ENCODE results near the gene TNIK. TPM values are rescaled to one million over a fixed set of nuclear protein-coding genes. Genes with fewer than 3 reads are reported as not detected.
"Not testable (repeated sequence)": the region's sequence is repeated elsewhere in the genome, so short reads cannot be mapped to it uniquely, and the experiment has no call there.

Gene TNIK
- total RNA-seq, 1 experiment from 2014 or later: 0.69 TPM

GRCh38 chr3:171242951-171243350, 217.3 kb downstream of the TNIK start:
- POLR2A ChIA-PET (ENCODE audit: low non-redundant PET): no interaction called here
- H3K27me3 ChIP-seq (replicated peaks; ENCODE audit: insufficient read depth, low read depth, low read length, poor library complexity): no peaks in the 10 kb centered on the region
- TF ChIP-seq CTCF (conservative IDR thresholded peaks at IDR 0.05; ENCODE audit: low read depth, low read length): no peak
- TF ChIP-seq EZH2 (IDR thresholded peaks at IDR 0.05; ENCODE audit: borderline replicate concordance, low read depth, low read length, poor library complexity, severe bottlenecking): no peak
- H3K4me3 ChIP-seq (ENCODE audit: low read depth, low read length, poor library complexity, severe bottlenecking): no peak overlapping the region
- H3K36me3 ChIP-seq (ENCODE audit: insufficient read depth, low read length, poor library complexity, severe bottlenecking): no peaks in the 10 kb centered on the region
- H3K4me1 ChIP-seq (ENCODE audit: insufficient read depth, low read length, poor library complexity, severe bottlenecking): no peaks in the 10 kb centered on the region
- intact Hi-C loops (cut with micrococcal nuclease; ENCODE audit: unreplicated experiment): no loop called here
- DNase-seq (ENCODE audit: low spot score): no peak
- CTCF ChIA-PET: no interaction called here
- H3K9me3 ChIP-seq (ENCODE audit: low read depth, low read length, poor library complexity, severe bottlenecking): no peaks in the 10 kb centered on the region
- no peak overlapping the region for H3K27ac ChIP-seq (ENCODE audit: low read depth, low read length, poor library complexity, severe bottlenecking)
- BruUV-seq (replicated peaks): no TSS peak

- intact Hi-C loops (cut with micrococcal nuclease; ENCODE audit: unreplicated experiment): no loop called here
- H3K27ac ChIP-seq (ENCODE audit: low read depth, low read length, poor library complexity, severe bottlenecking): no peak overlapping the region
- H3K9me3 ChIP-seq (ENCODE audit: low read depth, low read length, poor library complexity, severe bottlenecking): no peaks in the 10 kb centered on the region
- DNase-seq (ENCODE audit: low spot score): no peak
- no peak for TF ChIP-seq EZH2 (IDR thresholded peaks at IDR 0.05; ENCODE audit: borderline replicate concordance, low read depth, low read length, poor library complexity, severe bottlenecking)
- no peak for TF ChIP-seq CTCF (conservative IDR thresholded peaks at IDR 0.05; ENCODE audit: low read depth, low read length)
- ChIA-PET POLR2A (ENCODE audit: low non-redundant PET) (no interaction called here), CTCF (no interaction called here)
- no peaks in the 10 kb centered on the region for H3K36me3 ChIP-seq (ENCODE audit: insufficient read depth, low read length, poor library complexity, severe bottlenecking)
- no peaks in the 10 kb centered on the region for H3K27me3 ChIP-seq (replicated peaks; ENCODE audit: insufficient read depth, low read depth, low read length, poor library complexity)
- no peak overlapping the region for H3K4me3 ChIP-seq (ENCODE audit: low read depth, low read length, poor library complexity, severe bottlenecking)
- BruUV-seq (replicated peaks): no TSS peak
- H3K4me1 ChIP-seq (ENCODE audit: insufficient read depth, low read length, poor library complexity, severe bottlenecking): no peaks in the 10 kb centered on the region
Observed at GRCh38 chr3:171242170-171242569, 218.0 kb downstream of the TNIK start.

DNA sequence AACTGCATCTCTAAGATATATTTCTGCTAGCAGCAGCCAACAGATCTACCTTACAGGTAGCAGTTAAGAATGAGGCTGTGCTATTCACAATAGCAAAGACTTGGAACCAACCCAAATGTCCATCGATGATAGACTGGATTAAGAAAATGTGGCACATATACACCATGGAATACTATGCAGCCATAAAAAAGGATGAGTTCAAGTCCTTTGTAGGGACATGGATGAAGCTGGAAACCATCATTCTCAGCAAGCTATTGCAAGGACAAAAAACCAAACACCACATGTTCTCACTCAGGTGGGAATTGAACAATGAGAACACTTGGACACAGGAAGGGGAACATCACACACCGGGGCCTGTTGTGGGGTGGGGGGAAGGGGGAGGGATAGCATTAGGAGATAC, 218.6 kb downstream of the TNIK start:
- CTCF ChIA-PET; H3K27me3 ChIP-seq (replicated peaks; ENCODE audit: insufficient read depth, low read depth, low read length, poor library complexity); POLR2A ChIA-PET (ENCODE audit: low non-redundant PET); H3K27ac ChIP-seq (ENCODE audit: low read depth, low read length, poor library complexity, severe bottlenecking); intact Hi-C loops (cut with micrococcal nuclease; ENCODE audit: unreplicated experiment); H3K4me1 ChIP-seq (ENCODE audit: insufficient read depth, low read length, poor library complexity, severe bottlenecking); H3K36me3 ChIP-seq (ENCODE audit: insufficient read depth, low read length, poor library complexity, severe bottlenecking); DNase-seq (ENCODE audit: low spot score); H3K9me3 ChIP-seq (ENCODE audit: low read depth, low read length, poor library complexity, severe bottlenecking); H3K4me3 ChIP-seq (ENCODE audit: low read depth, low read length, poor library complexity, severe bottlenecking); BruUV-seq (replicated peaks): not testable (repeated sequence)

- no peak for DNase-seq (ENCODE audit: low spot score)
- Histone ChIP-seq H3K36me3 (ENCODE audit: insufficient read depth, low read length, poor library complexity, severe bottlenecking) (no peaks in the 10 kb centered on the region), H3K9me3 (ENCODE audit: low read depth, low read length, poor library complexity, severe bottlenecking) (no peaks in the 10 kb centered on the region), H3K27ac (ENCODE audit: low read depth, low read length, poor library complexity, severe bottlenecking) (no peak overlapping the region), H3K4me1 (ENCODE audit: insufficient read depth, low read length, poor library complexity, severe bottlenecking) (no peaks in the 10 kb centered on the region), H3K4me3 (ENCODE audit: low read depth, low read length, poor library complexity, severe bottlenecking) (no peak overlapping the region), H3K27me3 (replicated peaks; ENCODE audit: insufficient read depth, low read depth, low read length, poor library complexity) (no peaks in the 10 kb centered on the region)
- BruUV-seq (replicated peaks): no TSS peak
- intact Hi-C loops (cut with micrococcal nuclease; ENCODE audit: unreplicated experiment): no loop called here
- ChIA-PET CTCF (no interaction called here), POLR2A (ENCODE audit: low non-redundant PET) (no interaction called here)
- TF ChIP-seq CTCF (conservative IDR thresholded peaks at IDR 0.05; ENCODE audit: low read depth, low read length): no peak
- no peak for TF ChIP-seq EZH2 (IDR thresholded peaks at IDR 0.05; ENCODE audit: borderline replicate concordance, low read depth, low read length, poor library complexity, severe bottlenecking)
Observed at GRCh38 chr3:171240504-171240835, 219.7 kb downstream of the TNIK start.

Measured in A673 (cell line).